Coronary artery (tissue), 2 donors: ENCODE data around the gene FAM20B.

Experiments
- DNase-seq: peaks from one replicate; pipeline ENCODE4 v3.0.0-alpha.2; 2017; ENCODE audit warnings: low spot score
- H3K27ac ChIP-seq, 2 donors: fragments of 200-600 bp; sonication (generic); one replicate each; pipeline ENCODE4 v1.5.1; 2016 to 2019
- H3K4me3 ChIP-seq: fragments of 200-600 bp; sonication (generic); 2 replicates; pipeline ENCODE4 v1.5.1; 2016; ENCODE audit warnings: mild to moderate bottlenecking, moderate library complexity
- CTCF ChIP-seq: fragments of 200-600 bp; sonication (generic); IDR thresholded peaks from one replicate; pipeline ENCODE4 v1.5.1; 2019; ENCODE audit warnings: antibody characterized with exemption

The FAM20B gene

DNA sequence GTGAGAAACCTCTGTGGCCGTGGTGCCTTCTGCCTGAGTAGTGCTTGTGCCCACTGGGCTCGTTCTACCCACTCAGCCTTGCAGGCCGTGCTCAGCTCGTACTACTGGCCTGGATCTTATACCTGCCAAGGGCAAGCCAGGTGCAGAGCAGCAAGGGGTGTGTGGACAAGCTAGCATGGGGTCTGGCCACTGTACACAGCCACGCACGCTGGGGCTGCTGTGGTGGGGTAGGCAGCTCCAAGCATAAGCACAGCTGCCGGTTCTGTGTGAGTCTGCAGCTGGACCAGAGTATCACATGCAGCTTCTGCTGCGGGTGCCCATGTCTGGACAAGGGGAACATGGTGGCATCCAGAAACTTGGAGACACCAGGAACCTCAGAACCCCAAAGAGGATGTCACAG is 16.4 kb downstream of the FAM20B start:
- Histone ChIP-seq H3K27ac (no peak overlapping the region), H3K4me3 (no peak overlapping the region)
- TF ChIP-seq CTCF, result no peak
- DNase-seq, result no peak

GRCh38 chr1:179042700-179043099 is 17.0 kb downstream of the FAM20B start:
- TF ChIP-seq CTCF, result no peak
- no peak for DNase-seq
- no peak overlapping the region for H3K4me3 ChIP-seq
- H3K27ac ChIP-seq, result no peak overlapping the region

GRCh38 chr1:179043266-179043665 is 17.6 kb downstream of the FAM20B start:
- Histone ChIP-seq H3K27ac (no peak overlapping the region), H3K4me3 (no peak overlapping the region)
- TF ChIP-seq CTCF, result no peak
- DNase-seq, result no peak

DNA sequence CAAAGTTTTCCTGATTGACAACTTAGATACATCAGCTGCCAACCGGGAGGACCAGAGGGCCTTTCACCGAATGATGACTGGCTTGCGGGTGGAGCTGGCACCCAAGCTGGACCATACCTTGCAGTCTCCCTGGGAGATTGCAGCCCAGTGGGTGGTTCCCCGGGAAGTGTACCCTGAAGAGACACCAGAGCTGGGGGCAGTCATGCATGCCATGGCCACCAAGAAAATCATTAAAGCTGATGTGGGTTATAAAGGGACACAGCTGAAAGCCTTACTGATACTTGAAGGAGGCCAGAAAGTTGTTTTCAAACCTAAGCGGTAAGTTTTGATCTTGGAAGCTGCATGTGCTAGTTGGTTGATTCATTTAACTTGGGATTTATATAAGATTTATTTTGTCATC is 18.2 kb downstream of the FAM20B start:
- Histone ChIP-seq H3K27ac (no peak overlapping the region), H3K4me3 (no peak overlapping the region)
- DNase-seq, result no peak
- TF ChIP-seq CTCF, result no peak

DNA sequence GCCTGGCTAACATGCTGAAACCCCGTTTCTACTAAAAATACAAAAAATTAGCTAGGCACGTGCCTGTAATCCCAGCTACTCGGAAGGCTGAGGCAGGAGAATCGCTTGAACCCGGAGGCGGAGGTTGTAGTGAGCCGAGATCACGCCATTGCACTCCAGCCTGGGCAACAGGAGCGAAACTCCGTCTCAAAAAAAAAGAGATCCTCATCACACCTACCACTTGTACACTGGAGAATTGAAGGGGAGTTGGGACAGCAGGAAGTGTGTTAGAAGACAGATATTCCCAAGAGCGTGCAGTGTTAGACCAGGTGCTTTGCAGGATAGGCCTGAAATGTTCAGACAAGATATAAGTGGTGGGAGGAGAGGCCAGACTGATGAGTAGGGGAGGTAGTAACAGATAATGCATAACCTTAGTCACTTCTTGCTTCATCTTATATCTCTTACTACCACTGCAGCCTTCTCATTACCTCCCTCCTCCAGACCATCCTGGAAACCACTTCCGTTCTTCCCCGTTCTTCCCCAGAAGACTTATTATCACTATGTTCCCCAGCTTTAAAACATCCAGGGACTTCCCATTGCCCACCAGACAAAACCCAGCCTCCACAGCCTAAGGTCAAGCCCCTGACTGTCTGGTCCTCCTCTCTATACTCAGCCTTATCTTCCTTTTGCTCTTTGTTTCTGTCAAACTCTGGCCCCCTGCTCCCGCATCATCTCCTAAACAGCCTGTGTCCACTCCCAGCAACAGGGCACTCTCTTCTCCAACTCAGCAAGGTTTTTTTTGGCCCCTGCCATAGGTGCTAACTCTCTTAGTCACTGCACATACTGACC is 21.3 kb downstream of the FAM20B start:
- no peak for DNase-seq
- Histone ChIP-seq H3K27ac (no peak overlapping the region), H3K4me3 (no peak overlapping the region)
- no peak for TF ChIP-seq CTCF

GRCh38 chr1:179047636-179047997 is 21.9 kb downstream of the FAM20B start:
- TF ChIP-seq CTCF, result no peak
- no peak overlapping the region for H3K27ac ChIP-seq
- no peak overlapping the region for H3K4me3 ChIP-seq
- DNase-seq, result no peak

- H3K4me3 ChIP-seq, result no peak overlapping the region
- TF ChIP-seq CTCF, result no peak
- no peak overlapping the region for H3K27ac ChIP-seq
- DNase-seq, result no peak
These were observed 22.8 kb downstream of the FAM20B start for GRCh38 chr1:179048339-179049124.
